ENCODE data around the gene TMEM39A.

DNA sequence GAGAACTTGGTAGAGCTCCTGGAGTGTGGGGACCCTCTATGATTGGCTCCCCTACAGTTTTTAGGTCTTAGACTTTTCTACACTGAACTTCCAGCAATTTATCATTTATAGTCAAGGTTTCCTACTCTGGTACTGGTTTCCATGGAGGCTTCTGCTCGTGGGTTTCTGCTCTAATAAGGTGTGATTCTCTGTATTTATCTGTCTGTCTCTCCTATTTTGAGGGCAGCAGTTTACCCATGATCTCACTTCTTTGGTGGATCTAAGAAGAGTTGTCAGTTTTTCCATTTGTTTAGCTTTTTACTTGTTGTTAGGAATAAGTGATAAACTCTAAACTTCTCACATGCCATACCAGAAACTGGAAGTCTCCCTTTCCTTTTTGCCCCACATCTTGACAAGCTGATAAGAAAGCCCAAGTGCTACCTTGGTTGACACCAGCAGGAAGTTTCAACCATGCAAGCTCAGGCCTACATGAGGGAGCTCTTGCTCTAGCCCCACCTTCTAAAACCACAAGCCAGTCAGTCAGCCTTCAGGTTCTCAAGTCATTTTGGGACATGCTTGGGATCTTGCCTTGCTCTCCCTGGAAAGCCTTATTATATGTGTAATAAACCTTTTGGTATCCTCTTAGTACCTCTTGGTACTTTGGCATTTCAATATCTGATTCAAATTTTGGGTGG lies 44.9 kb upstream of the TMEM39A start:
- no peak for TF ChIP-seq POLR2A (IDR thresholded peaks at IDR 0.05)
- TF ChIP-seq, protein P1, sequence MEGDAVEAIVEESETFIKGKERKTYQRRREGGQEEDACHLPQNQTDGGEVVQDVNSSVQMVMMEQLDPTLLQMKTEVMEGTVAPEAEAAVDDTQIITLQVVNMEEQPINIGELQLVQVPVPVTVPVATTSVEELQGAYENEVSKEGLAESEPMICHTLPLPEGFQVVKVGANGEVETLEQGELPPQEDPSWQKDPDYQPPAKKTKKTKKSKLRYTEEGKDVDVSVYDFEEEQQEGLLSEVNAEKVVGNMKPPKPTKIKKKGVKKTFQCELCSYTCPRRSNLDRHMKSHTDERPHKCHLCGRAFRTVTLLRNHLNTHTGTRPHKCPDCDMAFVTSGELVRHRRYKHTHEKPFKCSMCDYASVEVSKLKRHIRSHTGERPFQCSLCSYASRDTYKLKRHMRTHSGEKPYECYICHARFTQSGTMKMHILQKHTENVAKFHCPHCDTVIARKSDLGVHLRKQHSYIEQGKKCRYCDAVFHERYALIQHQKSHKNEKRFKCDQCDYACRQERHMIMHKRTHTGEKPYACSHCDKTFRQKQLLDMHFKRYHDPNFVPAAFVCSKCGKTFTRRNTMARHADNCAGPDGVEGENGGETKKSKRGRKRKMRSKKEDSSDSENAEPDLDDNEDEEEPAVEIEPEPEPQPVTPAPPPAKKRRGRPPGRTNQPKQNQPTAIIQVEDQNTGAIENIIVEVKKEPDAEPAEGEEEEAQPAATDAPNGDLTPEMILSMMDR (IDR thresholded peaks at IDR 0.05): no peak
- TF ChIP-seq EP300 (IDR thresholded peaks at IDR 0.05): no peak
- TF ChIP-seq POLR2AphosphoS5 (IDR thresholded peaks at IDR 0.05): no peak
